Upper lobe of left lung (tissue), 6 donors: ENCODE measurements around the gene ADAMTS16. TPM values are rescaled to one million over a fixed set of nuclear protein-coding genes. Genes with fewer than 3 reads are reported as not detected.

Experiments used
- ATAC-seq, 2 donors: fragments of 200-7000 bp; cut with Tn5 transposase; one replicate each; pipeline ENCODE4 v1.9.1; 2022; ENCODE audit warnings: mild to moderate bottlenecking in 2 of 2, moderate library complexity in 2 of 2; ENCODE audit not compliant: low FRiP score in 2 of 2
- DNase-seq, 2 donors: peaks; one replicate each; pipeline ENCODE4 v3.0.0-alpha.2; 2019 to 2020
- H3K27ac ChIP-seq, 4 donors: fragments of 200-600 bp; sonication (generic); one replicate each; pipeline ENCODE4 v1.5.1; 2016 to 2019
- H3K27me3 ChIP-seq, 4 donors: fragments of 200-600 bp; sonication (generic); one replicate each; pipeline ENCODE4 v1.5.1; 2017 to 2019
- H3K36me3 ChIP-seq, 4 donors: fragments of 200-600 bp; sonication (generic); one replicate each; pipeline ENCODE4 v1.5.1; 2016 to 2019
- H3K4me1 ChIP-seq, 4 donors: fragments of 200-600 bp; sonication (generic); one replicate each; pipeline ENCODE4 v1.5.1; 2018 to 2019
- H3K4me3 ChIP-seq, 4 donors: fragments of 200-600 bp; sonication (generic); one replicate each; pipeline ENCODE4 v1.5.1; 2017 to 2019; ENCODE audit warnings: mild to moderate bottlenecking in 2 of 4, moderate library complexity in 1 of 4
- H3K9me3 ChIP-seq, 4 donors: fragments of 200-600 bp; sonication (generic); one replicate each; pipeline ENCODE4 v1.5.1; 2018 to 2019
- EP300 ChIP-seq, 4 donors: sonication (generic); formaldehyde crosslinking; IDR thresholded peaks; one replicate each; pipeline ENCODE4 v1.5.1; 2017; ENCODE audit warnings: antibody characterized with exemption in 4 of 4, control low read depth in 2 of 4
- POLR2A ChIP-seq, 4 donors: fragments of 450-650 bp; IDR thresholded peaks; one replicate each; pipeline ENCODE4 v1.5.1; 2016 to 2017; ENCODE audit warnings: antibody characterized with exemption in 4 of 4, mild to moderate bottlenecking in 2 of 4
- POLR2AphosphoS5 ChIP-seq, 2 donors: sonication (generic); formaldehyde crosslinking; IDR thresholded peaks; one replicate each; pipeline ENCODE4 v1.5.1; 2017; ENCODE audit warnings: antibody characterized with exemption in 2 of 2
- WGBS, 2 donors: methylation state at CpG; one replicate each; pipeline ENCODE4 v1.1.5; 2017 to 2018; 5-methylcytosine and 5-hydroxymethylcytosine counted together
- total RNA-seq, 6 donors: library from RNA; depleted of rRNA in 4 of 6; stranded (reverse); fragments of >200 nt in 4 of 6; gene quantifications; one replicate each; pipeline versions ENCODE4 v1.1.0 to v1.2.1, GENCODE V29; 2016 to 2021
- TF ChIP-seq, protein P1 (sequence below), 6 experiments: fragments of 450-650 bp in 4 of 6; fragments of 200-600 bp in 2 of 6; sonication (generic) in 2 of 6; IDR thresholded peaks; one replicate each; pipeline ENCODE4 v1.5.1; 2016 to 2019; ENCODE audit warnings: antibody characterized with exemption in 6 of 6
- donor health status: DM: no; HTN: no; CAD: no; lungs with moderate emphysema.
- donor health status: DM: no; HTN: yes; CAD: no; lungs with severe emphysema.

The ADAMTS16 gene
- total RNA-seq, 6 donors from 2014 or later: 0.29 to 3.0 TPM; not detected in 4

DNA sequence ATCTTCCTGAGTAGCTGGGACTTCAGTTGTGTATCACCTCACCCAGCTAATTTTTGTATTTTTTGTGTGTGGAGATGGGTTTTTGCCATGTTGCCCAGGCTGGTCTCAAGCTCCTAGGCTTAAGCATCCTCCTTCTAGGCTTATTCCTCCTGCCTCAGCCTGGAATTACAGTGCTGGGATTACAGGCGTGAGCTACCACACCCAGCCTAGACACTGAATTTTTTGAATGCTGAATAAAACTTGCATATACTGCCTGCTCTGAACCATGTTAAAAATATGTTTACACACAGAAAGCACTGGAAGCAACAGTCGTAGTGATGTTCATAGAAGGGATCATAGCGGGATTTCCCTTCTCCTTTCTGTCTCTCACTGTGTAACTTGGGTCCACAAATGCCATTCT, 161.0 kb downstream of the ADAMTS16 start:
- no peak for TF ChIP-seq POLR2AphosphoS5 (IDR thresholded peaks at IDR 0.05)
- no peak for TF ChIP-seq POLR2A (IDR thresholded peaks at IDR 0.05)
- Histone ChIP-seq H3K9me3 (peaks cover 0 to 12% (median 0%) of the 10 kb centered on the region in 4 donors), H3K27me3 (no peaks in the 10 kb centered on the region), H3K4me1 (peaks cover 0 to 3% (median 0%) of the 10 kb centered on the region in 4 donors), H3K27ac (no peak overlapping the region), H3K4me3 (no peak overlapping the region), H3K36me3 (no peaks in the 10 kb centered on the region)
- ATAC-seq (no peak), DNase-seq (no peak)
- 28 to 63% methylated on average over 2 to 3 of the region's 3 CpGs for WGBS, 2 donors

DNA sequence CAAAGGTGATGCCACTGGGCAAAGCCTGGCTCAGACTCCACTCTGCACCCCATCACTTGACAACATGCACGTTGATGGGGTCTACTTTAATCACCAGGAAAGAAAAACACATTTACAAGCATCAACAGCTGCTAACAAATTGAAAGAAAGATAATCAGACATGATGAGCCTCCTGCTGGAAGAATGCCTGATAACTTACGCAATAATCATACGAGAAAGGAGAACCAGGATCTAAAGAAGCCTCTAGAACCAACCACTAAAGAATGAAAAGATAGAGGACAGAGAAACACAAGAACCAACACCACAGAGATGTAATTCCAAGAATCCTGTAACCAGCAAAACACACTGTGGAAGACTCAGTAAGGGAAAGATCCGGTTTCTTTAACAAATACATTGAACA, 162.1 kb downstream of the ADAMTS16 start:
- ATAC-seq (no peak), DNase-seq (no peak)
- 62 to 73% methylated on average over 4 of the region's 4 CpGs for WGBS, 2 donors
- Histone ChIP-seq H3K9me3 (peaks cover 0 to 12% (median 0%) of the 10 kb centered on the region in 4 donors), H3K4me3 (no peak overlapping the region), H3K27ac (no peak overlapping the region), H3K4me1 (peaks cover 0 to 3% (median 0%) of the 10 kb centered on the region in 4 donors), H3K36me3 (no peaks in the 10 kb centered on the region), H3K27me3 (no peaks in the 10 kb centered on the region)
- TF ChIP-seq POLR2A (IDR thresholded peaks at IDR 0.05) (no peak), POLR2AphosphoS5 (IDR thresholded peaks at IDR 0.05) (no peak), EP300 (IDR thresholded peaks at IDR 0.05) (no peak)
- TF ChIP-seq, protein P1, sequence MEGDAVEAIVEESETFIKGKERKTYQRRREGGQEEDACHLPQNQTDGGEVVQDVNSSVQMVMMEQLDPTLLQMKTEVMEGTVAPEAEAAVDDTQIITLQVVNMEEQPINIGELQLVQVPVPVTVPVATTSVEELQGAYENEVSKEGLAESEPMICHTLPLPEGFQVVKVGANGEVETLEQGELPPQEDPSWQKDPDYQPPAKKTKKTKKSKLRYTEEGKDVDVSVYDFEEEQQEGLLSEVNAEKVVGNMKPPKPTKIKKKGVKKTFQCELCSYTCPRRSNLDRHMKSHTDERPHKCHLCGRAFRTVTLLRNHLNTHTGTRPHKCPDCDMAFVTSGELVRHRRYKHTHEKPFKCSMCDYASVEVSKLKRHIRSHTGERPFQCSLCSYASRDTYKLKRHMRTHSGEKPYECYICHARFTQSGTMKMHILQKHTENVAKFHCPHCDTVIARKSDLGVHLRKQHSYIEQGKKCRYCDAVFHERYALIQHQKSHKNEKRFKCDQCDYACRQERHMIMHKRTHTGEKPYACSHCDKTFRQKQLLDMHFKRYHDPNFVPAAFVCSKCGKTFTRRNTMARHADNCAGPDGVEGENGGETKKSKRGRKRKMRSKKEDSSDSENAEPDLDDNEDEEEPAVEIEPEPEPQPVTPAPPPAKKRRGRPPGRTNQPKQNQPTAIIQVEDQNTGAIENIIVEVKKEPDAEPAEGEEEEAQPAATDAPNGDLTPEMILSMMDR (IDR thresholded peaks at IDR 0.05): no peak

DNA sequence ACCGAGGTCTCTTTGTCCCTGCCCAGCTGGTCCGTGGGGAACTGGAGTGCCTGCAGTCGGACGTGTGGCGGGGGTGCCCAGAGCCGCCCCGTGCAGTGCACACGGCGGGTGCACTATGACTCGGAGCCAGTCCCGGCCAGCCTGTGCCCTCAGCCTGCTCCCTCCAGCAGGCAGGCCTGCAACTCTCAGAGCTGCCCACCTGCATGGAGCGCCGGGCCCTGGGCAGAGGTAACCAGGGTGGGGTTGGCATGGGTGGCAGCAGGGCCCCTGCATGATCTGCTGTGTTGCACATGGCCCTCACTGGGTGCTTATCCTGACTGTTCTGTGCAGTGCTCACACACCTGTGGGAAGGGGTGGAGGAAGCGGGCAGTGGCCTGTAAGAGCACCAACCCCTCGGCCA, 163.1 kb downstream of the ADAMTS16 start:
- H3K4me1 ChIP-seq: peaks cover 0 to 3% (median 0%) of the 10 kb centered on the region in 4 donors
- H3K9me3 ChIP-seq: peaks cover 0 to 12% (median 0%) of the 10 kb centered on the region in 4 donors
- H3K27me3 ChIP-seq: no peaks in the 10 kb centered on the region
- 93 to 95% methylated on average over 11 to 15 of the region's 15 CpGs for WGBS, 2 donors
- no peaks in the 10 kb centered on the region for H3K36me3 ChIP-seq
- no peak overlapping the region for H3K4me3 ChIP-seq
- no peak overlapping the region for H3K27ac ChIP-seq
- ATAC-seq (peak in 1 of 2 donors; percentile 55), DNase-seq (peak in 1 of 2 donors; percentile 78)
- no peak for TF ChIP-seq POLR2AphosphoS5 (IDR thresholded peaks at IDR 0.05)
- no peak for TF ChIP-seq EP300 (IDR thresholded peaks at IDR 0.05)
- TF ChIP-seq POLR2A (IDR thresholded peaks at IDR 0.05): no peak
- TF ChIP-seq, protein P1 (IDR thresholded peaks at IDR 0.05): no peak

DNA sequence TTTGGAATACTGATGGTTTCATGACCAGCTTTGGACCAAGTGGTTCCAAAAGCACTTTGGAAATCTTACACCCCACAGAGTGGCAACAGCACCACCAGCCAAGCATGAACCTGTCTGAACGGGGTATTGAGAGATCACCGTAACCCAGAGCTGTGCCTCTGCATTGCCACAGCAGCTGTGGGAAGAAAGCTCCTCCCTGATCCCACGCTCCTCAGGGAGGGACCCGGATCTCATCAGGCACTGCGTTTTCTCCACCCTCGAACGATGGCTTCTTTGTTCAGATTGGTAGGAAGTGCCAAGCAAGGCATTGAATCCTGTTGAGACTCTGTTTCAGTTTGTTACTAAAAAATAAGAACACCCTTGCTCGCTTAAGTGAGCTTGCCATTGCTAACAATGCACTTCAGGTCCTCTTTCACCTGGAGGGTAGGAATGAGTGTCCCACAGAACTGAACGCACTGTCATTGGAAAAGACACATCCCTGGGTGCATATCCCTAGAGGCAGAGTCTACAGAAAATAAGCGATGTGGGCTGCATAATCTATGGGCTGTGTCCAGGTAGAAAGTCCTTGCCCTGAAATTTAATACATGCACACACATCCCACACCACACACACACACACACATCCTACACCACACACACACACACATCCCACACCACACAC, 164.4 kb downstream of the ADAMTS16 start:
- WGBS, 2 donors: 57 to 76% methylated on average over 9 to 10 of the region's 10 CpGs
- peaks cover 0 to 12% (median 0%) of the 10 kb centered on the region in 4 donors for H3K9me3 ChIP-seq
- no peaks in the 10 kb centered on the region for H3K36me3 ChIP-seq
- DNase-seq (no peak), ATAC-seq (no peak)
- H3K4me1 ChIP-seq: peaks cover 0 to 3% (median 0%) of the 10 kb centered on the region in 4 donors
- TF ChIP-seq EP300 (IDR thresholded peaks at IDR 0.05) (no peak), POLR2AphosphoS5 (IDR thresholded peaks at IDR 0.05) (no peak), POLR2A (IDR thresholded peaks at IDR 0.05) (no peak)
- TF ChIP-seq, protein P1 (IDR thresholded peaks at IDR 0.05): no peak
- no peaks in the 10 kb centered on the region for H3K27me3 ChIP-seq
- no peak overlapping the region for H3K27ac ChIP-seq
- H3K4me3 ChIP-seq: no peak overlapping the region

DNA sequence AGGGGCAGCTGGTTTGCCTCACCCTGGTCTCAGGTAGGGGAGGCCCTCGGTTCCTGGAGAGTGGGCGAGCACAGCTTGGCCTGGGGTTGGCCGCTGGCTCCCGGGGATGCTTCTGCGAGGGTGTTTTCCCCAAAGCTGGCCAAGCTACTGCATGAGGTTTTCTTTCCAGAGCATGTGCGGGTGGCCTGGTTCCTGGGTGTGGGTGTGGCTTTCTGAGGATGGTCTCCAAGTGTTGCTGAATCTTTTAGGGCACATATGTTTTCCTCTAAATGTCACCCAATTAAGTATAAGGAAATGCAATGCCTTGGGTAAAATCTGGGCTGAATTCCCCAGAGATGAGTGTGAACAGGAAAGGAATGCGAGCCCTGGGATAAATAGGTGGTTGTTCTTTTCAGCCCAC, 166.6 kb downstream of the ADAMTS16 start:
- Histone ChIP-seq H3K27ac (no peak overlapping the region), H3K4me3 (no peak overlapping the region), H3K4me1 (peaks cover 0 to 3% (median 0%) of the 10 kb centered on the region in 4 donors), H3K9me3 (peaks cover 0 to 11% (median 0%) of the 10 kb centered on the region in 4 donors), H3K36me3 (no peaks in the 10 kb centered on the region), H3K27me3 (no peaks in the 10 kb centered on the region)
- TF ChIP-seq EP300 (IDR thresholded peaks at IDR 0.05): no peak
- peak in 1 of 2 donors; percentile 10 for TF ChIP-seq POLR2AphosphoS5 (IDR thresholded peaks at IDR 0.05)
- DNase-seq: no peak
- peak in 1 of 2 donors; percentile 57 for ATAC-seq
- WGBS, 2 donors: 81% methylated on average over 6 to 7 of the region's 7 CpGs

DNA sequence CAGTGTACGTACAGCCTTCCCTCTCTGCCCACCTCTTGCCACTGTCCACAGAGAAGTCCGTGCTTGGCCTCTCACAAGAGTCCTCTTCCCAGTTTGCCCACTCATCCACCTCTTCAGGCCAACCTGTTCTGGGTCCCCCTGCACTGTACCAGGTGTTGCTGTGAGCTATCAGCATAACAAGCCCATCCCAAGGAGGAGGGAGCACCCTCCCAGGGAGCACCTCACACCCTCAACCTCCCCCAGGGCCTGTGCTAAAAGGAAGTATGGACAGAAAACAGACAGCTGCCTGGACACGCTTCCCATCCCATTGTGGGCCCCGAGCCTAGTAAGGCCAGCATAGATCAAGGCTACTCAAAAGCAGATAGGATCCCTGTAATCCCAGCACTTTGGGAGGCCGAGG, 168.2 kb downstream of the ADAMTS16 start:
- no peak overlapping the region for H3K4me3 ChIP-seq
- TF ChIP-seq POLR2AphosphoS5 (IDR thresholded peaks at IDR 0.05) (no peak), POLR2A (IDR thresholded peaks at IDR 0.05) (no peak), EP300 (IDR thresholded peaks at IDR 0.05) (no peak)
- TF ChIP-seq, protein P1 (IDR thresholded peaks at IDR 0.05): no peak
- 92 to 93% methylated on average over 5 of the region's 5 CpGs for WGBS, 2 donors
- peaks cover 0 to 3% (median 0%) of the 10 kb centered on the region in 4 donors for H3K4me1 ChIP-seq
- ATAC-seq: no peak
- no peak overlapping the region for H3K27ac ChIP-seq
- no peak for DNase-seq
- H3K27me3 ChIP-seq: no peaks in the 10 kb centered on the region
- H3K9me3 ChIP-seq: no peaks in the 10 kb centered on the region
- no peaks in the 10 kb centered on the region for H3K36me3 ChIP-seq
